NCI-H1092 (cell line): ENCODE results near the gene HOXA6.

ENCODE experiments used
- DNase-seq: peaks from one replicate; lab custom pipeline; 2025; lab: John Stamatoyannopoulos, UW

HOXA6 gene

DNA sequence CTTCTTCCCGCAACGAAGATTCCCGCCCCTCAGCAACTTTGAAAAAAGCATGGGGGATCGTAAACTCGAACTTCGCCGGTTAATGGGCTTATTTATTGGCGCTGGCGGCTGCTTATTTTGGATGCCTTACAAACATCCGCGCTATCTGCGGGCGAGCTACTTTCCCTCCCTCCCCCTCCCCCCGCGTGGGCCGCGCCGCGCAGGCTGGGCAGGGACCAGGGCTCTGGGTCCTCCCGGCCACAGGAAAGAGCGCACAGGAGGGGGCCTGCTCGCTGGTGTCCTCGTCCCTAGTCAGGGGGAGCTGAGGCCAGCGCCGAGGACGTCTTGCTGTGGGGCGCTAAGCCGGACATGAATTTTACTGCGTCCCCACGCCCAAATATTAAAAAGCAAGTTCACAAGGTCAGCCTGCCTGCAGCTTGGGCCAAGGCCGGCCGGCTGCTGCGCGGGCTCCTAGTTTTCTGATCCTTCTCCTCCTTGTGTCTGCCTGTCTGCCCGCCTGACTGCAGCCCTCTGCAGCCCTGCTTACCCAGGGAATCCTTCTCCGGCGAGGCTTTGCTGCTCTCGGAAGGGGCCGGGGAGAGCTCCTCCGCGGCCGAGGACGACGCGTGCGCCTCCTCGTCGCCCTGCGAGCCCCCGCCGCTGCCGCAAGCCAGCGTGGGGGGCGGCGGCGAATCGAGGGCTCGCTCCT, 25.4 kb upstream of the HOXA6 start:
- peak; percentile 50 for DNase-seq

- no peak for DNase-seq
Measured at GRCh38 chr7:27172315-27172774, 24.8 kb upstream of the HOXA6 start.

DNA sequence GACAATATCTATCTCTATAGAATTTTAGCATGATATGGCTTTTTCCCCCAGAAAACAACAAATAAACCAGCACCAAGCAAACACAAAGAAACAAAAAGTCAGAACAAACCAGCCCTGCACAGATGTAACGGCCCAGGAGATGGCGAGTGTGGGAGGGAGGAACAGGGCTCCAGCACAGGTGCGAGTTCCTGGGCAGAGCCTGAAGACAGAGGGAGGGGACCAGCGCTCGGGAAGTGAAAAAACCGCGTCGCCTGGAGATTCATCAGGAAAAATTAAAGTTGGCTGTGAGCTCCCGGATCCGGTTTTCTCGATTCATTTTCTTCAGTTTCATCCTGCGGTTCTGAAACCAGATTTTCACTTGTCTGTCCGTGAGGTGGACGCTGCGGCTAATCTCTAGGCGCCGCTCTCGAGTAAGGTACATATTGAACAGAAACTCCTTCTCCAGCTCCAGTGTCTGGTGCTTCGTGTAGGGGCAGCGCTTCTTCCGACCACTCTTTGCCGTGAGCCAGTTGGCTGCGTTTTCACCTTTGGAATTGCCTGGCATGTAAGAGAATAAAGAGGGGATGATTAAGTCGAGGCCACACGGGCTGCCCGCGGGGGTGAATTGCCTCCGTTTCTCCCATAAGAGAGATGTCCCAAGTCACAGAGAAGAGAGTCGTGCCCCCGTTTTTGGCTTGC, 24.2 kb upstream of the HOXA6 start:
- DNase-seq = peak; percentile 56

DNA sequence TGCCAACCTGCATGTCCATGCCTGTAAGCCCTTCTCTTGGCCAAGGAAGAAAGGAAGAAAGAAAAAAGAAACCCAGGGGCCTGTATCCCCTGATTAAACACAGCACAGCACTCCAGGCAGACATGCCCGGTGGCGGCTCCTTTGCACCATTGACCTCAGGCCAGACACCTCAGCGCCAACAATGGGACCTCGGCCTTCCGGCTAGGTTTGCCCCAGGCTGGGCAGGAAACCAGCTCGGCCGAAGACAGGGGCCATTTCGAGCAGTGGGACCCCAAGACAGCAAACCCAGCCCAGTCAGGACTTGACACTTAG, 23.7 kb upstream of the HOXA6 start:
- DNase-seq = no peak

DNA sequence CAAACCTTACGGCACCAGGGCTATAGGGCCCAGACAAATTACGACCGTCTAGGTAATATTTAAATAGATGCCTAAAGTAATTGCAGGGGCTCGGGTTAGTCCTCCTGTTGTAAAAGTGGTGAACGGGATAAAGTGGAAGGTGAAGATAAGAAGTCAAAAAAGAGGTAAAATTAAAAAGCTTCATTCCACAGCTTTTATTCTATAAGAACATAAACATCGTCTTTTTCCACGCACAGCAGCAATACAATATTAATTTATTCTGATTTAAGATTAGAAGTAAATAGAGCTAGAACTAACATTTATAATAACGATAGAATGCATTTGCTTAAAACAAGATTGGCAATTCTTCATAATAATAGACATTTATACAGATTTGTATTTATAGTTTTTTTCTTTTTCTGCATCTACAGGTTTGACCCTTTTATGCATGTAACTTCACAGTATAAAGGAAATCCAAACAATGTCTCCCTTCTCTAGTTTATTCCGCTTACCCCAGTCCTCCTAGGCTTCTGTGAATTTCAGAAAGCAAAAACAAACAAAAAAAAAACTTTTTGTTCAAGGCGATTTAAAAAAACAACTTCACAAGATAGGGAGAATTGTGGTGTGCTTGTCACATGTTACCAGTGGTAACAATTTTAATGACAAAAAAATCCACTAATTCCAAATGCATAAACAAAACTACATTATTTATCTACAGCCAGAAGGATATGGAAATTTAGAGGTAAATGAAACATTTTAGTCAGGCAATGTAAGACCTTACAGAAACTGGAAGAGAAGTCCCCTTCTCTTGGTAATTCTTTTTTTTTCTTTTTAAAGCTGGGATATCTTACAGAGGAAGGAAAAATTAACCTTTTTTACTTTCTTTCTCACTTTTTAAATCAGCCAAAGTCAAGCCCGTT, 23.1 kb upstream of the HOXA6 start:
- no peak for DNase-seq

DNA sequence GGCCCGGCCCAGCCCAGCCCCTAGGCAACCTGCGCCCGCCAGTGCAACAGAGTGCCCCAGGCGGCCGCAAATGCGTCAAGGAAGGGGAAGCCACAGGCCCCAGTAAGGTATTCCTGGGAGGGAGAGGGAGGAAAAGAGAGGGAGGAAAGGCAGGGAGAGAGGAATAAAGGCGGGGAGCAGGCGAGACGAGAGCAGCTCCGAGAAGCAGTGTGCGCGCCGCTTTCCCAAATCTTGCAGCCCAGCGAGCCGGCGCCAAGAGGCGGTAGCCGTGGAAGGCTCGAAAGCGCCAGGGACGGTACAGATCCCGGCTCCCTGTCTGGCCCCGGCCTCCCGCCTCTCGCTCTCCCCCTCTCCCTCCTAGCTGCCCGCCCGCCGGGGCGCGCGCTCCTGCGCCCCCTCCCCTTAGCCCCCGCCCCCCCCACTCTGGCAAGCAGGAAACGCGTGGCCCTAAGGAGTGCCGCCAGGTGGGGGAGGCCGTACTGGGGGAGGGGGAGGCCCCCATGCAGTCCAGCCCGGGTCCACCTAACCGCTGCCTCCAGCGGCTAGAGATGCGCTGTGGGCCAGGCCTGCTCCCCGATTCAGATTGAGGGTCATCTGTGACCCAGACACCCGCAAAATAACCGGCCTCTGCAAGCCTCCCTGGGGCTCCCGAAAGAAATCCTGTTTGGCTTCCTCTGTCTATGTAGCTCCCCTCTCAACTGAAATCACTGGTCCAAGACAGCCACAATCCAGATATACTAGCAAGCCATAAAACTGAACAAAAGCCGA, 22.3 kb upstream of the HOXA6 start:
- peak; percentile 82 for DNase-seq

DNA sequence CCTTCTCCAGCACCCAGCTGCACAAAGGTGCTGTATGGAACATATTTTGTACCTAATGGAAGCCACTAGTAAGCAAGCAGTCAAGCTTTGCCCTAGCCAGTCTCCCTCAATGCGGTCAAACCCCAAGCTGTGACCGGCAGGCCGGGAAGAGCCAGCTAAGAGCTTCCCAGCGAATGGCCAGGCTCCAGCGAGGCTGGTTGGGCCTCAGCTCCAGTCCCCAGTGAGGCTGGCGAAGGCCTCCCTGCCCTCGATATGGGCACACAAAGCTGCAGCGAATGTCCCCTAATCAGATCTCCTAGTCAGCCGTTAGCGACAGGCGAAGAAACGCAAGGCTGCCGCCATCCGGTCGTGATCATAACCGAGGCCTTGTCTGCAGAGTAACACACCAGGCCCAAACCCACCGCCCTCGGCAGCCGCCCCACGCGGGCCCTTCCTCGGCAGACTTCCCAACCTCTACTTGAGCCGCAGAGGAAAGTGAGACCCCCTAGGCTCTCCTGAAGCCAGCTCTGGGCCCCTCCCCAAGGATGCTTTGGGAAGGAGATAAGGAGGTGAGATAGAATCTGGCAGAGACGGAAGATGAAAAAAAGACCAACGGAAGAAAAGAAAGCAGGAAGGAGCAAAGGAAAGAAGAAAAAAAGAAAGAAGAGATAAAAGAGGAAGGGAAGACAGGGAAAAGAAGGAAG, 20.8 kb upstream of the HOXA6 start:
- peak; percentile 73 for DNase-seq

GRCh38 chr7:27167916-27168264, 20.3 kb upstream of the HOXA6 start:
- no peak for DNase-seq

DNA sequence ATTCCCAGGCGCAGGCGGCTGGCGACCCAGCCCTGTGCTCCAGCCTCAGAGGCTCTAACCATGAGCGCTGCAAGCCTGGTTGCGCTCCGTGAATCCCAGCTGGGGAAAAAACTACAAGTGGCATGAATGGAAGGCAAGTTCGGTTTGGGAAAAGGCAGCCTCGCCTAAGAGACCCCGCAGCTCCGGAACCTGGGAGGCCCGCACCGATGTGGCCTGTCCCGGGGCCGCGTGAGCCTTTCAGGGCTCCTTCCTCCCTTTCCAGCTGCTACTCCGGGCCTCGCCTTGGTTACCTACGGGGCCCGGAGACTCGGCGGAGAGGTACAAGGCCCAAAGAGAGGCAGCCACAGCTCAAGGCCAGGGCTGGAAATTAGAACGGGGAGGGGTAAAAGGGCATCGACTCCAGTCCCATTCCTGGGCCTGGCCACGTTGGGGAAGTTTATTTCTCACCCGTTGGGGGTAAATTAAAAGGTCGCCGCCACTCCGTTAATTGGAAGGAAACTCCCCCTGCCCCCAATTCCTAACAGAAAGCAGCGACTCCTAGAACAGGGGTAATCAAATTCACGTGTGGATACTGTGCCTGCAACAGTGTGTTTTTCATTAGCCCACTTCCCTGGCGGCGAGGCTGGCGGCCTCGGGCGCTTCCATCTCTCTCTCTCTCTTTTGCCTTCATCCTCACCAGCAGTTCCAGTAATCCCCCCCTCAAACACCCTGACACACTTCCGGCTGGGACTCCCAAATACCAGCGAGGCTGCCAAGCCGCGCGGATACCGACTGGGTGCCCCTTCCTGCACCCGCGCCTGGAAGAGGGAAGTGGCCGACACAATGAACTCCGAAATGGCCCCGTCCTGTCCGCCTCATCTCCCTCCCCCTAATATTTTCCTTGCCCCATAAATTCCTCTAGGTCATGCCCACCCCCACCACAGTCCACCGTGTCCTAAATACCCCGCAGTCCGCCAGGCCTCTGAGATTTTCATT, 19.2 kb upstream of the HOXA6 start:
- no peak for DNase-seq

DNA sequence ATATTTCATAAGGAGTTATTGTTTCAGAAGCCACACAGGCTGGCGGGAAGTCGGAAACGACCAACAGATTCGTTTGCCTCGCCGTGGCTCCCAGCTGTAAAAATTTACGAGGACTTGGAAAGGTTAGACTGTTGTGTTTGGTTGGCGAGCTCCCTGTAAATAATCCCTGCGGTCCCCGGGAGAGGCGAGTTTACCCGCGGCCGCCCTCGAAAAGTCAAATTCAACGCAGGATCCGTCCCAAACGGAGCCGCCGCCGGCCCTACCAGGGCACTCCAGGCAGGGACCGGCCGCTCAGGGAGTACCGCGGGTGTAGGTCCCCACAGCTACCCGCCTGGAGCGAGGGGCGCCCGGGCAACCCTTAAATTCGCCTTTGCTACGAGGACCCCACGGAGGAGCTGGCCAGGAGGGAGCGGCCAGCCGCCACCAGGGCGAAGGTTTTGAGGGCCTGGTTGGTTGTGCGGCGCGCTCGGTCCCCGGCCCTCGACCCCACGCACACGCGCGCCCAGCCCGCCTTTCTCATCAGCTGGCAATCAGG, 18.5 kb upstream of the HOXA6 start:
- peak; percentile 48 for DNase-seq

GRCh38 chr7:27165089-27165995, 17.8 kb upstream of the HOXA6 start, which contains the start of gene HOXA9:
HOXA9 (minus strand) TSS chr7:27165537; CDS start chr7:27165457, 80 bp downstream.
- DNase-seq = peak; percentile 61

GRCh38 chr7:27164367-27165088, 17.0 kb upstream of the HOXA6 start:
- no peak for DNase-seq

- DNase-seq = no peak
Measured at GRCh38 chr7:27164045-27164366, 16.4 kb upstream of the HOXA6 start.

GRCh38 chr7:27163288-27164044, 15.9 kb upstream of the HOXA6 start:
- DNase-seq = no peak

DNA sequence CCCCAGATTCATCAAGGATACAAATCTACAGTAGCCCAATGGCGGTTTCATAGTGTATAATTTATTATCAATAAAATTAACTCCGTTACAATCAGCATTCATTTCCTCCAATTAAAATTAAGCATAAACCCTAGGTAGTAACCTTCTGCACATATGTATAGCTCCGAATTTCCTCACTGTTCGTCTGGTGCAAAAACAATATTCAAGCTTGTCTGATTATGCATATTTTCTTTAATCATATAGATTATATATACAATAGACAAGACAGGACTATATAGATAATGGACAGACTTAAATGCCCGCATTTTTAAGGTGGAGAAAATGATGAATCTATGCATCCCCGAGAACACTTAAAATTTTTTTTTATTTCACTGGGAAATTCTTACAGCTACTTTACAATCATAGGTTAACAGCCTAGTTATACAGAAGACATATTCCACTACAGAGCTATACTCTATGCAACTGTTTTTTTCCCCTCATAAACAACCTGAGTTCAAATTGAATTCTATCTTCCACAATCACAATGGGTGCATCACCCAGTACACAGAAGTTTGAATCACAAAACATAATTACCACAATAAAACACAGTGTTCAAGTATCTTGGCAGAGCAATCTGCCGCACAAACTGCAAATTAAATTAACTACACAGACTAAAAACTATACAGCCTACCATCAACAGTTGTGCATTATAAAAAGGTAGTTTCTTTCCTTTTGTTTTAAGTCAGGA, 15.2 kb upstream of the HOXA6 start:
- no peak for DNase-seq

- DNase-seq = no peak
Measured at GRCh38 chr7:27161721-27162560, 14.4 kb upstream of the HOXA6 start.
